HUDEP-2 (cell line): ENCODE data around the gene LIME1.
A peak's percentile ranks its signal among the peaks of the same experiment; 100 is the strongest.
"Not testable (repeated sequence)": the region's sequence is repeated elsewhere in the genome, so short reads cannot be mapped to it uniquely, and the experiment has no call there.

Experiments used
- DNase-seq, 76 experiments: peaks; one replicate each; lab custom pipeline; 2025; ENCODE audit not compliant: unreplicated experiment in 76 of 76; lab: John Stamatoyannopoulos, UW

Gene LIME1

GRCh38 chr20:63706852-63707557, 29.5 kb upstream of the LIME1 start:
- peak in 49 of 76 experiments; percentile 2 to 60 (median 27) for DNase-seq

- DNase-seq: peak in 72 of 76 experiments; percentile 18 to 88 (median 71)
These were observed 28.7 kb upstream of the LIME1 start, which contains the start of the genes ARFRP1 and ZGPAT for GRCh38 chr20:63707558-63708300. Gene ARFRP1, minus strand, starts transcription at chr20:63707976. Its CDS starts 885 bp downstream, at chr20:63707091. Gene ZGPAT, plus strand, starts transcription at chr20:63708039. Its CDS starts 542 bp downstream, at chr20:63708581.

GRCh38 chr20:63708301-63709148, 27.9 kb upstream of the LIME1 start:
- no peak for DNase-seq

- no peak for DNase-seq
These were observed 27.3 kb upstream of the LIME1 start for GRCh38 chr20:63709149-63709527.

- DNase-seq: no peak
These were observed 25.3 kb upstream of the LIME1 start for GRCh38 chr20:63711085-63711645.

GRCh38 chr20:63712191-63712590, 24.3 kb upstream of the LIME1 start:
- DNase-seq: no peak

GRCh38 chr20:63714858-63715257, 21.6 kb upstream of the LIME1 start:
- DNase-seq: no peak

GRCh38 chr20:63718996-63719395, 17.5 kb upstream of the LIME1 start:
- DNase-seq: no peak

GRCh38 chr20:63722967-63723622, 13.4 kb upstream of the LIME1 start:
- not testable (repeated sequence) for DNase-seq

GRCh38 chr20:63730189-63730733, 6.2 kb upstream of the LIME1 start:
- DNase-seq: not testable (repeated sequence)

GRCh38 chr20:63731410-63731809, 5.1 kb upstream of the LIME1 start:
- DNase-seq: no peak

- DNase-seq: no peak
These were observed 4.1 kb upstream of the LIME1 start for GRCh38 chr20:63732118-63733095.

GRCh38 chr20:63733117-63733516, 3.3 kb upstream of the LIME1 start:
- no peak for DNase-seq

- DNase-seq: no peak
These were observed 2.8 kb upstream of the LIME1 start for GRCh38 chr20:63733579-63734081.

- no peak for DNase-seq
These were observed 2.1 kb upstream of the LIME1 start for GRCh38 chr20:63734111-63734945.

GRCh38 chr20:63734946-63735858, 1.3 kb upstream of the LIME1 start:
- no peak for DNase-seq
